Endodermal cell (in vitro differentiated cells): ENCODE data around the gene EPS8L2. TPM values are rescaled to one million over a fixed set of nuclear protein-coding genes. Genes with fewer than 3 reads are reported as not detected.

Experiments used
- DNase-seq: peaks from one replicate; pipeline ENCODE4 v3.0.0-alpha.2; 2017
- H3K27ac ChIP-seq: 2 replicates; pipeline ENCODE4 v1.5.1; 2013; ENCODE audit warnings: mild to moderate bottlenecking, low read depth, low read length, moderate library complexity
- H3K27me3 ChIP-seq: 2 replicates; pipeline ENCODE4 v1.6.1; 2013; ENCODE audit warnings: mild to moderate bottlenecking, low read length, moderate library complexity; ENCODE audit not compliant: insufficient read depth, control insufficient read depth, poor library complexity, severe bottlenecking
- H3K36me3 ChIP-seq: 2 replicates; pipeline ENCODE4 v1.7.0; 2013; ENCODE audit warnings: mild to moderate bottlenecking, low read length, moderate library complexity; ENCODE audit not compliant: control insufficient read depth, insufficient read depth
- H3K4me1 ChIP-seq: one replicate; pipeline ENCODE4 v1.7.0; 2013; ENCODE audit warnings: low read length; ENCODE audit not compliant: control insufficient read depth, insufficient read depth
- H3K4me3 ChIP-seq: 2 replicates; pipeline ENCODE4 v1.5.1; 2013; ENCODE audit warnings: mild to moderate bottlenecking, low read length, moderate library complexity
- H3K9ac ChIP-seq: 2 replicates; pipeline ENCODE4 v1.6.1; 2013; ENCODE audit warnings: mild to moderate bottlenecking, low read length, moderate library complexity; ENCODE audit not compliant: poor library complexity, severe bottlenecking; ENCODE audit errors: extremely low read depth
- H3K9me3 ChIP-seq: 2 replicates; pipeline ENCODE4 v1.6.1; 2013; ENCODE audit warnings: mild to moderate bottlenecking, low read length, moderate library complexity; ENCODE audit not compliant: control insufficient read depth
- H3K27ac Mint-ChIP-seq: 2 replicates; pipeline ENCODE4 v1.8.0; 2020; ENCODE audit warnings: mixed read lengths
- H3K27me3 Mint-ChIP-seq: 2 replicates; pipeline ENCODE4 v1.8.0; 2021; ENCODE audit warnings: mild to moderate bottlenecking, mixed read lengths; ENCODE audit not compliant: insufficient read depth
- H3K36me3 Mint-ChIP-seq: 2 replicates; pipeline ENCODE4 v1.8.0; 2020; ENCODE audit warnings: low read depth, mixed read lengths
- H3K4me1 Mint-ChIP-seq: 2 replicates; pipeline ENCODE4 v1.8.0; 2020; ENCODE audit warnings: mixed read lengths
- H3K4me3 Mint-ChIP-seq: 2 replicates; pipeline ENCODE4 v1.8.0; 2020; ENCODE audit warnings: mild to moderate bottlenecking, moderate library complexity, mixed read lengths
- H3K9me3 Mint-ChIP-seq: 2 replicates; pipeline ENCODE4 v1.8.0; 2020; ENCODE audit warnings: mild to moderate bottlenecking, mixed read lengths
- WGBS, 2 experiments: methylation state at CpG; one replicate each; pipeline versions ENCODE4 v1.1.5 to v1.1.7; 2013; ENCODE audit warnings: missing lambda C conversion rate in 2 of 2, mixed read lengths in 1 of 2; ENCODE audit not compliant: insufficient coverage in 1 of 2, insufficient read length in 1 of 2; 5-methylcytosine and 5-hydroxymethylcytosine counted together
- total RNA-seq, 2 donors: library from RNA; stranded (reverse); fragmentation: NEBNext Ultra II Directional in 1 of 2; extraction: Animal tissue kit (Norgen Biotek cat#: 25700) in 1 of 2; gene quantifications; 2 replicates in 1 of 2; 3 replicates in 1 of 2; pipeline ENCODE4 v1.2.1, GENCODE V29; 2021
- TF ChIP-seq, protein P1 (sequence below): fragments of 200-600 bp; sonication (generic); conservative IDR thresholded peaks from 2 replicates; pipeline ENCODE4 v1.5.0; 2021; ENCODE audit warnings: antibody characterized with exemption, mild to moderate bottlenecking

EPS8L2 gene
- total RNA-seq, 2 donors from 2014 or later, result 26.2 to 28.0 TPM

DNA sequence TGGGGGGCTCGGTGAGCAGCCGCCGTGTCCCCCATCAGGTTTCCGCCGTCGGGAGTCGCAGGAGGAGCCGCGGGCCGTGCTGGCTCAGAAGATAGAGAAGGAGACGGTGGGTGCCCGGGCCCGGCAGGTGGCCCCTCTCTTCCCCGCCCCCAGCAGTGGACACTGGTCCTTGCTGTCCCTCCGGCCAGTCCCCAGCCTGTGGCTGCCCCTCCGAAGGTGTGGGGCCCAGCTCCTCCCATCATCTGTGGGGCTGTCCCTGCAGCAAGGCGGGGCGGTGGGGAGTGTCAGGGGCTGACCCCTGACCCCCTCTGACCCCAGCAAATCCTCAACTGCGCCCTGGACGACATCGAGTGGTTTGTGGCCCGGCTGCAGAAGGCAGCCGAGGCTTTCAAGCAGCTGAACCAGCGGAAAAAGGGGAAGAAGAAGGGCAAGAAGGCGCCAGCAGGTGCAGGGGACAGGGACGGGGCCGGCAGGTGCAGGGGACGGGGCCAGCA is 15.3 kb downstream of the EPS8L2 start:
- Histone ChIP-seq H3K36me3 (no peaks in the 10 kb centered on the region), H3K9ac (no peak overlapping the region), H3K27ac (no peak overlapping the region), H3K9me3 (no peaks in the 10 kb centered on the region), H3K27me3 (peaks cover 34% of the 10 kb centered on the region), H3K4me1 (no peaks in the 10 kb centered on the region), H3K4me3 (no peak overlapping the region)
- Mint-ChIP-seq H3K27ac (no peak overlapping the region), H3K9me3 (peaks cover 2% of the 10 kb centered on the region), H3K27me3 (peaks cover 35% of the 10 kb centered on the region), H3K4me3 (no peak overlapping the region), H3K4me1 (no peaks in the 10 kb centered on the region), H3K36me3 (no peaks in the 10 kb centered on the region)
- 82 to 84% methylated on average over 16 to 28 of the region's 28 CpGs for WGBS, 2 experiments
- no peak for DNase-seq
- TF ChIP-seq, protein P1, sequence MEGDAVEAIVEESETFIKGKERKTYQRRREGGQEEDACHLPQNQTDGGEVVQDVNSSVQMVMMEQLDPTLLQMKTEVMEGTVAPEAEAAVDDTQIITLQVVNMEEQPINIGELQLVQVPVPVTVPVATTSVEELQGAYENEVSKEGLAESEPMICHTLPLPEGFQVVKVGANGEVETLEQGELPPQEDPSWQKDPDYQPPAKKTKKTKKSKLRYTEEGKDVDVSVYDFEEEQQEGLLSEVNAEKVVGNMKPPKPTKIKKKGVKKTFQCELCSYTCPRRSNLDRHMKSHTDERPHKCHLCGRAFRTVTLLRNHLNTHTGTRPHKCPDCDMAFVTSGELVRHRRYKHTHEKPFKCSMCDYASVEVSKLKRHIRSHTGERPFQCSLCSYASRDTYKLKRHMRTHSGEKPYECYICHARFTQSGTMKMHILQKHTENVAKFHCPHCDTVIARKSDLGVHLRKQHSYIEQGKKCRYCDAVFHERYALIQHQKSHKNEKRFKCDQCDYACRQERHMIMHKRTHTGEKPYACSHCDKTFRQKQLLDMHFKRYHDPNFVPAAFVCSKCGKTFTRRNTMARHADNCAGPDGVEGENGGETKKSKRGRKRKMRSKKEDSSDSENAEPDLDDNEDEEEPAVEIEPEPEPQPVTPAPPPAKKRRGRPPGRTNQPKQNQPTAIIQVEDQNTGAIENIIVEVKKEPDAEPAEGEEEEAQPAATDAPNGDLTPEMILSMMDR, result no peak

DNA sequence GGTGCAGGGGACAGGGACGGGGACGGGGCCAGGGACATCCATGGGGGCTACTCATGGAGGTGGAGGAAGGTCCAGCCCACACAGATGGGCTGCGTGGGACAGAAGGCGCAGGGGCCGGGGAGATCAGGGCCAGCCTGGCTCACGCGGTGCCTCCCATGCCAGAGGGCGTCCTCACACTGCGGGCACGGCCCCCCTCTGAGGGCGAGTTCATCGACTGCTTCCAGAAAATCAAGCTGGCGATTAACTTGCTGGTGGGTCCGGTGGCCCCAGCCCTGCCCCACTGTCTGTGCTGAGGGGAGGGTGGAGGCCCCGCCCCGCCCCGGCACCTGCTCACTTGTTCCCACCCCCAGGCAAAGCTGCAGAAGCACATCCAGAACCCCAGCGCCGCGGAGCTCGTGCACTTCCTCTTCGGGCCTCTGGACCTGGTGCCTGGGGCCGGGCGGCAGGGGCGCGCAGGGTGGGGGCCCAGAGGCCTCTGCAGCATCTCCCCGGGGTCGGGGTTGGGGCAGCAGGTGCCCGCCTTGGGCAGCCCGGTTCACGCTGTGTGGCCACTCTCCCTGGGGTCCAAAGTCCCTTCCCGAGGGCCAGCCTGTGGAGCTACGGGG is 15.8 kb downstream of the EPS8L2 start:
- Mint-ChIP-seq H3K36me3 (no peaks in the 10 kb centered on the region), H3K4me3 (no peak overlapping the region), H3K27ac (no peak overlapping the region), H3K9me3 (no peaks in the 10 kb centered on the region), H3K4me1 (no peaks in the 10 kb centered on the region), H3K27me3 (peaks cover 40% of the 10 kb centered on the region)
- Histone ChIP-seq H3K4me3 (no peak overlapping the region), H3K27ac (no peak overlapping the region), H3K4me1 (no peaks in the 10 kb centered on the region), H3K36me3 (no peaks in the 10 kb centered on the region), H3K9me3 (no peaks in the 10 kb centered on the region), H3K9ac (no peak overlapping the region), H3K27me3 (peaks cover 39% of the 10 kb centered on the region)
- DNase-seq, result no peak
- 88 to 92% methylated on average over 20 to 33 of the region's 33 CpGs for WGBS, 2 experiments
- TF ChIP-seq, protein P1, result no peak

DNA sequence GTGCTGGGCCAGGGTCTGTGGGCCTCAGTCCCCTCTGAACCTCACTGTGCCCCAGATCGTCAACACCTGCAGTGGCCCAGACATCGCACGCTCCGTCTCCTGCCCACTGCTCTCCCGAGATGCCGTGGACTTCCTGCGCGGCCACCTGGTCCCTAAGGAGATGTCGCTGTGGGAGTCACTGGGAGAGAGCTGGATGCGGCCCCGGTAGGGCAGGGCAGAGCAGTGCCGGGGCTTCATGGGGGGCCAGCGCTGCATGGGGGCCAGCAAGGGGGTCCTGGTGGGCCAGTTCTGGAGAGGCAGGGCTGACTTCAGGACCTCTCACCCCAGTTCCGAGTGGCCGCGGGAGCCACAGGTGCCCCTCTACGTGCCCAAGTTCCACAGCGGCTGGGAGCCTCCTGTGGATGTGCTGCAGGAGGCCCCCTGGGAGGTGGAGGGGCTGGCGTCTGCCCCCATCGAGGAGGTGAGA is 16.3 kb downstream of the EPS8L2 start:
- peaks cover 42% of the 10 kb centered on the region for H3K27me3 Mint-ChIP-seq

More for the DNA sequence above, 16.3 kb downstream of the EPS8L2 start:
- no peak for DNase-seq
- H3K27ac ChIP-seq, result no peak overlapping the region
- 93 to 97% methylated on average over 12 to 18 of the region's 20 CpGs for WGBS, 2 experiments
- Mint-ChIP-seq H3K27ac (no peak overlapping the region), H3K9me3 (no peaks in the 10 kb centered on the region), H3K4me3 (no peak overlapping the region), H3K36me3 (no peaks in the 10 kb centered on the region), H3K4me1 (no peaks in the 10 kb centered on the region)
- H3K9me3 ChIP-seq, result no peaks in the 10 kb centered on the region
- H3K27me3 ChIP-seq, result peaks cover 45% of the 10 kb centered on the region
- no peak overlapping the region for H3K4me3 ChIP-seq
- no peaks in the 10 kb centered on the region for H3K36me3 ChIP-seq
- H3K4me1 ChIP-seq, result no peaks in the 10 kb centered on the region
- H3K9ac ChIP-seq, result no peak overlapping the region
- TF ChIP-seq, protein P1, result no peak
